Breast epithelium (tissue), 3 donors: ENCODE measurements around the gene SYTL1.

ENCODE experiments used
- POLR2A ChIP-seq: fragments of 450-650 bp; IDR thresholded peaks from one replicate; pipeline ENCODE4 v1.6.1; 2016; ENCODE audit warnings: antibody characterized with exemption, mild to moderate bottlenecking, moderate library complexity
- POLR2AphosphoS5 ChIP-seq, 3 donors: sonication (generic); formaldehyde crosslinking; IDR thresholded peaks; one replicate each; pipeline ENCODE4 v1.6.1; 2017; ENCODE audit warnings: antibody characterized with exemption in 3 of 3
- TF ChIP-seq, protein P1 (sequence below), 3 donors: fragments of 450-650 bp; IDR thresholded peaks; one replicate each; pipeline ENCODE4 v1.5.1; 2016 to 2017; ENCODE audit warnings: antibody characterized with exemption in 3 of 3, mild to moderate bottlenecking in 3 of 3, moderate library complexity in 3 of 3

- TF ChIP-seq, protein P1, sequence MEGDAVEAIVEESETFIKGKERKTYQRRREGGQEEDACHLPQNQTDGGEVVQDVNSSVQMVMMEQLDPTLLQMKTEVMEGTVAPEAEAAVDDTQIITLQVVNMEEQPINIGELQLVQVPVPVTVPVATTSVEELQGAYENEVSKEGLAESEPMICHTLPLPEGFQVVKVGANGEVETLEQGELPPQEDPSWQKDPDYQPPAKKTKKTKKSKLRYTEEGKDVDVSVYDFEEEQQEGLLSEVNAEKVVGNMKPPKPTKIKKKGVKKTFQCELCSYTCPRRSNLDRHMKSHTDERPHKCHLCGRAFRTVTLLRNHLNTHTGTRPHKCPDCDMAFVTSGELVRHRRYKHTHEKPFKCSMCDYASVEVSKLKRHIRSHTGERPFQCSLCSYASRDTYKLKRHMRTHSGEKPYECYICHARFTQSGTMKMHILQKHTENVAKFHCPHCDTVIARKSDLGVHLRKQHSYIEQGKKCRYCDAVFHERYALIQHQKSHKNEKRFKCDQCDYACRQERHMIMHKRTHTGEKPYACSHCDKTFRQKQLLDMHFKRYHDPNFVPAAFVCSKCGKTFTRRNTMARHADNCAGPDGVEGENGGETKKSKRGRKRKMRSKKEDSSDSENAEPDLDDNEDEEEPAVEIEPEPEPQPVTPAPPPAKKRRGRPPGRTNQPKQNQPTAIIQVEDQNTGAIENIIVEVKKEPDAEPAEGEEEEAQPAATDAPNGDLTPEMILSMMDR (IDR thresholded peaks at IDR 0.05), result peak in 1 of 3 donors; percentile 12
- TF ChIP-seq POLR2A, result no peak
- TF ChIP-seq POLR2AphosphoS5 (IDR thresholded peaks at IDR 0.05), result no peak
Observed at GRCh38 chr1:27379564-27380122, 37.8 kb downstream of the SYTL1 start.
